NOMO-1 treated with dmso at 0.1 percent for 144 hours (cell line): ENCODE results near the gene KRT77.

Experiments
- DNase-seq: peaks from one replicate; lab custom pipeline; 2025; ENCODE audit not compliant: unreplicated experiment; lab: John Stamatoyannopoulos, UW

KRT77 gene

DNA sequence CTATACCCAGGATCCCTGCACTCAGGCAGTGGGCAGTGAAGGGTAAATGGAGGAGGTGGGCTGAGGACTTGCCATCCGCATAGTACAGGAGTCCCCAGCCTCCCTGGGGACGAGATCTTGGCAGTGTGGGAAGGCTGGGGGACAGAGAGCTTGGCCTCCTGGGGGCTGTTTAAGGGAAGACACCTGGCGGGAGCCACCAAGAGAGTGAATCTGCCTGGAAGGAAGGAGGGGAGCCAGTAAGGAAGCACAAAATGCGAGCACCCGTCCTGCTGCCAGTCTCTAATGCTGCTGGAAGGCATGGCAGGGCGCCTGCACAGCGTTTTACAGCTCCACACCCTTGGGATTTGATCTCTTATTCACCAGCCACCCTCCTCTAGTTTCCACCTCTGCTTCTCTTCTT lies 43.9 kb downstream of the KRT77 start:
- no peak for DNase-seq

DNA sequence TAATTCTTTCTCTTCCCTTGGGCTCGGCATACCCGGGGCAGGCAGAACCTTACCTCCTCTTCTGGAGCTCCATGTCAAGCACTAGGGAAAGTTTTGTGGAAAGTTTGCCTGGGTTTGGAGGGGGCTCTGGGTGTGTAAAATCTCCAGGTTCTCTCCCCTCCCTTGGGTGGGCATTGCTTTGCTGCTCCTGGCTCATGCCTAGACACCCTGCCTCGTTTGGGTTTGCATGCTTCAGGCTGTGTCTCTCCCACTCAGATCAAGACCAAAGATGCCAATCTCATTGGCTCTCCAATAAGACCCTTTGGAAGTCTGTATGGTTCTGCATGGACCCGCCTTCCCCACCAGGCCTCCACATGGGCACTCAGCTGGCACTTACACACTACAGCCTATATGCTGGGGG lies 45.1 kb downstream of the KRT77 start:
- DNase-seq = no peak

GRCh38 chr12:52657250-52657902 lies 45.9 kb downstream of the KRT77 start:
- no peak for DNase-seq

DNA sequence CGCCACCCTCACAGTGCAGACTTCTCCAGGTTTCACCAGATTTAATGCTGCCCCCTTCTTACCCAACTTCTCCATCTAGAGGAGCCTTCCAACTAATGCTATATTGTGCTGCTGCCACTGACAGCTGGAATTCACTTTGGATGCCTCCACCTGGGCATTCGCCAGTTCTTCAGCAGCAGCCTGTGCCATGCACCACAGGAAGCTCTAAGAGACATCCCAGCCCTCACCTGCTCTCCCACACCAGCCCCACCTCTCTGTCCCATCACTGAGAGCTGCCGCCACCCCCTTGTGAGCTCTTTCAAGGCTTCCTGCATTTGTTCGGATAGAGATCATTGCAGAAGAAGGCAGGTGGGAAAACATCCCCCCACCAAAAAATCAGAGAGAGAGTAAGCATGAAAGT lies 46.7 kb downstream of the KRT77 start:
- no peak for DNase-seq

DNA sequence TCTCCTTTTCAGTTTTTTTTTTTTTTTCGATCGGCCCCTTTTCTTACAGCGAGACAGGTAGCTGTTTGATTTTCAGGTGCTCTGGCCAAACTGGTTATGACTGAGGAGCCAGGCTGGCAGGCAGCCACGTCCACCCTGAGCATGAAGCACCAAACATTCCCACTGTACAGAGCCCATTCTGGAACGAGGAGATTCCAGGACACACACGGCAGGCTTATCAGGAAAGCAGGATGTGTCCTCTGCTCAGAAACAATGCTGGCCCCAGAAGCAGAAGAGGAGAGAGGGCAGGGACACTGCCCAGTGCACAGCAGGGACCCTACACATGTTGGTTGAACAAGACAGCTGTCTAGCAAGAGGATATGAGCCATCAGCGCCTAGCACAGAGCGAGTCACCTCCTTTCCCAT lies 47.6 kb downstream of the KRT77 start:
- DNase-seq = no peak

GRCh38 chr12:52655251-52655650 lies 48.1 kb downstream of the KRT77 start:
- no peak for DNase-seq

- DNase-seq = no peak
These were observed 51.5 kb downstream of the KRT77 start, which contains the start of gene KRT2 for GRCh38 chr12:52651726-52652261. KRT2 (minus strand) TSS chr12:52652211; CDS start chr12:52652142, 69 bp downstream.

DNA sequence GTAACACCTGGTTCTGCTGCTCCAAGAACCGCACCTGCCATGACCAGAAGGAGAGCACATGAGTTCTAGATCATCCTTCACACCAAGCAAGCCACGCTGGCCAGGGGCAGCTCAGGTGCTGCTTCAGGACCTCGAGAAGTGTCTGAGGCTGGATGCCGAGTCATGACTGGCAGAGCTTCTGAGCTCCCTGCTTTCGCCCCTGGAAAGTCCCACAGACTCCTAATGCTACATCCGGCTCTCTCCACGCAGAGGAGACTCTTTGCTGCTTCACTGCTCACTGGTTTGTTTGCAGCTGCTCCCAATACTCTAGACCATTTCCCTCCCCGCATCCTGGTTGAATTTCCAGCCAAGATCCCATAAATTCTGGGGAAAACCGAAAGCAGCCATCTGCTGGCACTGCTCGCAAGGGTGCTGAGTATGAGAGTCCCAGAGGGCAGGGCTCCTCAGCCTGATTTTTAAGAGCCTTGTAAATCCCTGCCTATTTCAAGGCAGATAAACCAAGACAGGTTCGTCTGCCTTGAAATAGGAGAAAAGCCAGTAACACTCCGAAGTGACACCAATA lies 52.7 kb downstream of the KRT77 start:
- no peak for DNase-seq

DNA sequence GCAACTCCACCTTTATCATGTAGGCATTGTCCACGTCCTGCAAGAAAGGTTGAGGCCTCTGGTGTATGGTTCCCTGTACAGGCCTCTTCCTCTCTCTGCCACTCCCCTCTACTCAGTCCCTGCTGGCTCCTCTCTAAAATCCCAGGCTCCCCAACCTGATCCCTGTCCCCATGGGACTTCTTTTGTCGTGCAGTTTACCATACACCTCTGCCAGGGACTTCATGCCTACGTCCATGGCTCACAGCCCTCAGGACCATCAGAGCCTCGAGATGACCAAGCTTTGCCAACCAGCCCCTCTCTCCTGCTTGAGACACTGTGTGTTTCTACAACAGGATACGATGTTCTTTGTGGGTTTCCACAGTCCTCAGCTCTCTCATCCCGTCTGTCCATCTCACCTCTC lies 54.3 kb downstream of the KRT77 start:
- DNase-seq = no peak

DNA sequence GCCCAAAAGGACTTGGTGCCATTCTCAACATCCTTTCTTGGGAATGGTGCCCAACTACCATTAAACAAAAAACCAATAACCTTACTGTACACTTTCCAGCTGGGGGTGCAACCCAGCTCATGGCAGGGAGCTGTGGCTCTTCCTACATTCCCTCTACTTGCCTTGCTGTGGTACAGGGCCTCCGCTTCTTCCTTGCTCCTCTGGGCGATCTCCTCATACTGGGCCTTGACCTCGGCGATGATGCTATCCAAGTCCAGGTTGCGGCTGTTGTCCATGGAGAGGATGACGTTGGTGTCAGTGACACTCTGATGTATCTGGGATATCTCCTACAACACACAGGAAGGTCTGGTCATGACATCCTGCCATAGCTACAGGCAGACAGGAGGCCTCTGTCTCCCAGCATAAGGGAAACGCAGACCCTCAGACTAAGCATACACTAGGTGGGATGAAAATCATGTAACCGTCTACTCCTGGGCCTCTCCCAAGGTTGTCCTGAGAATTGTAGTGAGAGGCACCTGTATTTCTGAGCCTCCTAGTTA lies 55.2 kb downstream of the KRT77 start:
- no peak for DNase-seq

- DNase-seq = no peak
These were observed 55.7 kb downstream of the KRT77 start for GRCh38 chr12:52647601-52648000.

DNA sequence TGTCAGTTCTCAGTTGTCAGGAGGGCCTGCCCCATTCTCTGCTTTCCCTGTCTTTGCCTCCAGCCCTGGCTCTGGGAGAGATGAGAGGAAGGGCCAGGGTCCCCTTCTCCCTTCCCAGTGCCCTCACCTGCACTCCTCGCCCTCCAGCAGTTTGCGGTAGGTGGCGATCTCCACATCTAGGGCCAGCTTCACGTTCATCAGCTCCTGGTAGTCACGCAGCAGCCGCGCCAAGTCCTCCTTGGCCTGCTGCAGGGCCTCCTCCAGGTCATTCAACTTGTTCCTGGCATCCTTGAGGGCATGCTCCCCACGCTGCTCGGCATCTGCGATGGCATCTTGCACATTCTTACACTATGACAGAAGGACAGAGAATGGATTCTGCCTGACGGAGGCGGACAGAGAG lies 56.7 kb downstream of the KRT77 start:
- no peak for DNase-seq

DNA sequence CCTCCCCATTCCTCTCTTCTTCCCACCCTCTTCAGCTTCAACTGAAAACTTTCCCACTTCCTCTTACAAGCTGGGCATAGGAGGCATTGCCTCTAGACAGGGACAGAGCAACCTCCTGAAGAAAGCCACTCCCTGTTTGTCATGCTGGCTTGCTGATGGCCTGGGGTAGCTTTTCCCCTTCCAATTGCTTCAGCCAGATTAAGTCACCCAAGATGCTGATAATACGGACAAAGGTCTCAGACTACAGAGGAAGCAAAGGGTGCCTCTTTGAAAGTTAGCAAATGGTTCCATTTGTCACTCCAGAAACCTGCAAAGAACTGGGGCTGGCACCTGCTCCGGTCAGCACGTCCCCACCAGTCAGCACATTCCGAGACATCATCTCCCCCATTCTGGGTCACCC lies 57.3 kb downstream of the KRT77 start:
- DNase-seq = no peak

DNA sequence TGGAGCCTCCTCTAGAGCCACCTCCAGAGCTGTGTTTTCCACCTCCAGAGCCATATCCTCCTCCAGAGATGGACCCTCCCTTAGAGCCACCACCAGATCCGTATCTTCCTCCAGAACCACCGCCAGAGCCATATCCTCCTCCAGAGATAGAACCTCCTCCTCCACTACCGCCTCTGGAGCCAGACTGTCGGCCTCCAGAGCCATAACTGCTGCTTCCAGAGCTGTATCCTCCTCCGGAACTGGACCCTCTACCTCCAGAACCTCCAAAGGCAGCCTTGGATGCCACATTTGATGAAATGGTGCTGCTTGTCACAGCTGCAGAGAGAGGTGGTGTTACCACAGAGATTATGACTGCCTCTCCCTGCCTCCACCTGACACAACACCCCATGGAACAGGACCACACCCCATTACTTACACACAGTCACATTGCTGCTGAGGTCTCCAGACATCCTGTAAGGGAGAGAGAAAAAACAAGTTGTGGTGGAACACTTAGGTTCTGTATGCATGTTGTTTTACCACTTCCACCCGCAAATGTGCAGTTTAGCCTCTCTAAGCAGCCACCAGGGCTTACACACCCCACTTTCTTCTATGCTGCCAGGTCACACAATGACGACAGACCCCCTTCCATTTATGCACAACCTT lies 58.1 kb downstream of the KRT77 start:
- DNase-seq = no peak

- DNase-seq = no peak
These were observed 59.3 kb downstream of the KRT77 start for GRCh38 chr12:52644078-52644415.

DNA sequence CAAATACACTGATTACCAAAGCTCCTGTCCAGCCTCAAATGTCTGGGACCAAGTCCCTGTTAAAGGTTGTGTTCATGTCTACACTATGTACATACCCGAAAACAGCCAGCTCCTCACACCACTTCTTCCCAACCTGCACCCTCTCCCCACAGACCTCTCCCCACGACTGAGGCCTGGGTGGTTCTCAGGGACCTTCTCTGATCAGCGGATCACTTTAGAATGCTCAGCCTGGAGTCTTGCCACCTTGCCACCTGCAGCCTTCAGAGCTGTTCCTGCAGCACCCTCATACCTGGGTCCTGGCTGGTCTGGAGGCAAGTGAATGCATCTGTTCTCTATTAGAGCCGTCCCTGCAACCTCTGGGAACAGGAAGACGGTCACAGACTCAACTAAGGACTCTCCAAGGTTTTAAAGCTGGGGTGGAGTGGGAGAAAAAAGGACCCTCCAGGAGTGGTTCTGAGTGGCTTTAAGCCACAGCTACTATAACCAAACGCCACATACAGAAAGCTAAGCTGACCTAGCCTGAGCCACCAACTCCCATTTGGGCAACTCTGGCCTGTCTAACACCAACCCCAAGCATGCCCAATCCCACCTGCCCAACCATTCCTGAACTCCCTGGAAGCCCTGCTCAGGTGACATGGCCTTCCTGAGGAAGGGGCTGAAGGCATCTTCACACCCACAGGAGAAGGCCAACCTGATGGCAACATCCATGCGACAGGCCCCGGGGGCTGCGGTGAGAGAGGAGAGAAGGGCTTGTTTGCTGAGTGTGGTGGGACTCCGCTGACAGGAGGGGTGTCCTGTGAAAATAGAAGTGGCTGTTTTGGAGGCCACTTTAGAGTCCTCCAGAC lies 59.9 kb downstream of the KRT77 start:
- no peak for DNase-seq

DNA sequence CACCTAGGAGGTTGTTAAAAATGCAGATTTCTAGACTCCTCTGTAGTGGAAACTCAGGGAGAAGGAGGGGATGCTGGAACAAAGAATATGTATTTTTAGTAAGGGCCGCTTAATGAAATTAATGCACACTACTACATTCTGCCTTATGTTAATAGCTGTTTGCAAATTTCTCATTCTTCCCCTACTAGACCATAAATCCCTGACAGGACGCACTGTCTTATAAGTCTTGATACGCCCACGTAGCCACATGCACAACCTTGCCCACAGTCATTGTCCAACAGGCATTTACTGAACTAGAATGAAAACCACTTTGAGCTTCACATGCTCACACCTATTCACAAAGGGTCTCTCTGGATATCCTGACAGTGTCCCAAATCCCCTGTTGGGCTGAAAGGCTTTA lies 61.9 kb downstream of the KRT77 start:
- no peak for DNase-seq
